Prostate gland (tissue), 2 donors: ENCODE results near the gene CXCL10. TPM values are rescaled to one million over a fixed set of nuclear protein-coding genes. Genes with fewer than 3 reads are reported as not detected.

Experiments used
- DNase-seq: peaks from one replicate; pipeline ENCODE4 v3.0.0-alpha.2; 2019; ENCODE audit warnings: low spot score
- H3K27ac ChIP-seq, 2 donors: fragments of 200-600 bp; sonication (generic); 2 replicates each; pipeline ENCODE4 v1.5.1; 2017 to 2019
- H3K27me3 ChIP-seq: fragments of 200-600 bp; sonication (generic); replicated peaks from 2 replicates; pipeline ENCODE4 v1.5.1; 2019; ENCODE audit not compliant: insufficient read depth
- H3K36me3 ChIP-seq, 2 donors: fragments of 200-600 bp; sonication (generic); 1 replicate in 1 of 2; 2 replicates in 1 of 2; pipeline versions ENCODE4 v1.5.1 to v1.8.1; 2017 to 2019
- H3K4me1 ChIP-seq: fragments of 200-600 bp; sonication (generic); replicated peaks from 2 replicates; pipeline ENCODE4 v1.5.1; 2019
- H3K4me3 ChIP-seq, 2 donors: fragments of 200-600 bp; sonication (generic); 2 replicates each; pipeline ENCODE4 v1.5.1; 2017 to 2019
- H3K9me3 ChIP-seq: fragments of 200-600 bp; sonication (generic); 2 replicates; pipeline ENCODE4 v1.5.1; 2017
- CTCF ChIP-seq, 4 experiments: fragments of 200-600 bp in 2 of 4; fragments of 450-650 bp in 2 of 4; sonication (generic) in 2 of 4; IDR thresholded peaks; 1 replicate in 3 of 4; 2 replicates in 1 of 4; pipeline ENCODE4 v1.5.1; 2016 to 2019; ENCODE audit warnings: antibody characterized with exemption in 4 of 4, mild to moderate bottlenecking in 2 of 4, moderate library complexity in 2 of 4
- POLR2A ChIP-seq: fragments of 450-650 bp; IDR thresholded peaks from one replicate; pipeline ENCODE4 v1.6.1; 2016; ENCODE audit warnings: antibody characterized with exemption, mild to moderate bottlenecking
- POLR2AphosphoS5 ChIP-seq: sonication (generic); formaldehyde crosslinking; IDR thresholded peaks from one replicate; pipeline ENCODE4 v1.6.1; 2017; ENCODE audit warnings: antibody characterized with exemption
- WGBS: methylation state at CpG from one replicate; pipeline ENCODE4 v1.1.5; 2018; 5-methylcytosine and 5-hydroxymethylcytosine counted together
- intact Hi-C: fragments of 100-400 bp; cut with DNase I; formaldehyde crosslinking; loops from one replicate; pipeline ENCODE4 v1.14.2; 2022
- total RNA-seq, 2 donors: library from RNA; depleted of rRNA; stranded (reverse); fragments of >200 nt; gene quantifications; one replicate each; pipeline ENCODE4 v1.1.0, GENCODE V29; 2016

Gene CXCL10
- total RNA-seq, 2 donors from 2014 or later, result 0.51 TPM; not detected in 1

- Histone ChIP-seq H3K4me3 (no peak overlapping the region), H3K4me1 (no peaks in the 10 kb centered on the region), H3K27me3 (no peaks in the 10 kb centered on the region), H3K27ac (no peak overlapping the region), H3K9me3 (no peaks in the 10 kb centered on the region), H3K36me3 (no peaks in the 10 kb centered on the region)
- intact Hi-C loops, result no loop called here
- no peak for DNase-seq
- WGBS, result 96% methylated on average over 3 of the region's 3 CpGs
- TF ChIP-seq CTCF (IDR thresholded peaks at IDR 0.05) (no peak), POLR2AphosphoS5 (no peak), POLR2A (no peak)
Observed at GRCh38 chr4:76036855-76037254, 13.6 kb upstream of the CXCL10 start.

- 85% methylated on average over 2 of the region's 2 CpGs for WGBS
- no peak for TF ChIP-seq CTCF (IDR thresholded peaks at IDR 0.05)
- TF ChIP-seq POLR2A, result no peak
- no peak for TF ChIP-seq POLR2AphosphoS5
- intact Hi-C loops, result no loop called here
- H3K9me3 ChIP-seq, result no peaks in the 10 kb centered on the region
- no peaks in the 10 kb centered on the region for H3K4me1 ChIP-seq
- no peaks in the 10 kb centered on the region for H3K36me3 ChIP-seq
- no peak within 1 kb of the TSS for H3K4me3 ChIP-seq
- no peak for DNase-seq
- no peaks in the 10 kb centered on the region for H3K27me3 ChIP-seq
- H3K27ac ChIP-seq, result no peak within 1 kb of the TSS
Observed at GRCh38 chr4:76035799-76036380, 12.6 kb upstream of the CXCL10 start, which contains the start of gene CXCL11. Gene CXCL11, minus strand, starts transcription at chr4:76036070. Its CDS starts 83 bp downstream, at chr4:76035987.

GRCh38 chr4:76035141-76035540 is 11.8 kb upstream of the CXCL10 start:
- WGBS, result 32% methylated on average over 3 of the region's 3 CpGs
- no peaks in the 10 kb centered on the region for H3K4me1 ChIP-seq
- no peaks in the 10 kb centered on the region for H3K9me3 ChIP-seq
- TF ChIP-seq CTCF (IDR thresholded peaks at IDR 0.05) (no peak), POLR2A (no peak), POLR2AphosphoS5 (no peak)
- no peak for DNase-seq
- no peak overlapping the region for H3K4me3 ChIP-seq
- H3K36me3 ChIP-seq, result no peaks in the 10 kb centered on the region
- intact Hi-C loops, result no loop called here
- H3K27me3 ChIP-seq, result no peaks in the 10 kb centered on the region
- no peak overlapping the region for H3K27ac ChIP-seq

- no peaks in the 10 kb centered on the region for H3K36me3 ChIP-seq
- 62% methylated on average over 2 of the region's 2 CpGs for WGBS
- TF ChIP-seq CTCF (IDR thresholded peaks at IDR 0.05), result no peak
- H3K9me3 ChIP-seq, result no peaks in the 10 kb centered on the region
- H3K4me3 ChIP-seq, result no peak overlapping the region
- no peaks in the 10 kb centered on the region for H3K4me1 ChIP-seq
- H3K27me3 ChIP-seq, result no peaks in the 10 kb centered on the region
- DNase-seq, result no peak
- intact Hi-C loops, result no loop called here
- H3K27ac ChIP-seq, result no peak overlapping the region
Observed at GRCh38 chr4:76029300-76029699, 6.0 kb upstream of the CXCL10 start.

GRCh38 chr4:76028350-76028765 is 5.1 kb upstream of the CXCL10 start:
- no peaks in the 10 kb centered on the region for H3K36me3 ChIP-seq
- 5% methylated on average over 6 of the region's 6 CpGs for WGBS
- DNase-seq, result no peak
- peak overlapping the region in 1 of 2 donors; percentile 2 for H3K27ac ChIP-seq
- intact Hi-C loops, result no loop called here
- H3K4me3 ChIP-seq, result peak overlapping the region; percentile 2 to 11
- TF ChIP-seq CTCF (IDR thresholded peaks at IDR 0.05) (no peak), POLR2AphosphoS5 (peak; percentile 28), POLR2A (no peak)
- no peaks in the 10 kb centered on the region for H3K27me3 ChIP-seq
- H3K4me1 ChIP-seq, result no peaks in the 10 kb centered on the region
- H3K9me3 ChIP-seq, result no peaks in the 10 kb centered on the region
